GM18909 (cell line): ENCODE measurements around the gene LARP1.
"Not testable (repeated sequence)": the region's sequence is repeated elsewhere in the genome, so short reads cannot be mapped to it uniquely, and the experiment has no call there.

Experiments used
- ATAC-seq: cut with Tn5 transposase; IDR thresholded peaks from one replicate; pipeline ENCODE4 v1.9.1; 2021; ENCODE audit warnings: mild to moderate bottlenecking; ENCODE audit not compliant: unreplicated experiment, poor library complexity

LARP1 gene

DNA sequence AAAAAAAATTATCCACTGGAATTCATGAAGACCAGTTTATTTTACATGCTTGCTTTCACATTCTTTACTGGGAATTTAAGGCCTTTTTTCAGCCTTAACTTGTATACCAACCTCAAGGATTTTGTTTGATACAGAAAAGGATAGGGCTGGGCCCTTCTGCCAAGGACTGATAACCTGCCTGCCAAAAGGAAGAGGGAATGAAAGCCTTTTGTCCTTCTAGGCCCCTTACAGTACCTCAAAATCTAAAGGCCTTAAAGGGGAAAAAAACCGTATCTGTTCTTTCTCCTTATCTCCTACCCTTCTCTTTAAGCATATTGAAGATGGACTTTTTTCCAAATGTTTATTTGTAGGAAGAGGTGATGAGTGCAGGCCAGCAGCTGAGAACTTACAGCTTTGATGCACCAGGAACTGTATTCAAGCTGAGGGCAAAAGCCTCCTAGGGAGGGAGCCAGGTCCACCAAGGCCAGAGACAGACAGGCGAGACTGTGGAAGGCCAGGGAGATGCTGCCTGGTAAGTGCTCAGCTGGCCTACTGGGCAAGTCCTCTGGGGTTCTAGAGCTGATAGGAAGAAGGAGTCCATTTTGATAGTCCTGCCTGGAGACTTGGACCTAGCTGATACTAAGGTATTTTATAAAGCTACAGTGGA is 63.4 kb downstream of the LARP1 start:
- no peak for ATAC-seq

DNA sequence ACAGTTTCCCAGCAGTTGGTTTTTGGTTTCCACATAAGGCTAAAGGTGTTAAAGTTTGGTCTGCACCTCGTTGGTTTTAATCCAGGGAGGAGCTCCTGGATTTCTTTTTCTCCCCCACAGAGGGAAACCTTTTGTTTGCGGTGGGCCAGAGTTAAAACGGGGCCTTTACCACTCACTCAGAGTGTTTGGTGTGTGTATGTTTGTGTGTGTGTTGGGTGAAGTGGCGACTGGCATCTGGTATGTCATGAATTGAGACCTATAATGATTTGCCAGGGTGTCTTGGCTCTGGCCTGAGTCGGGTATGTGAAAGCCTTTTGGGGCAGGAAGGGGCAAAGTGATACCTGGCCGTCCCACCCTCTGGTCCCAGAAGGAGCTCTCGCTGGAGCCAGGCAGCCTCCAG is 64.4 kb downstream of the LARP1 start:
- ATAC-seq, result no peak

DNA sequence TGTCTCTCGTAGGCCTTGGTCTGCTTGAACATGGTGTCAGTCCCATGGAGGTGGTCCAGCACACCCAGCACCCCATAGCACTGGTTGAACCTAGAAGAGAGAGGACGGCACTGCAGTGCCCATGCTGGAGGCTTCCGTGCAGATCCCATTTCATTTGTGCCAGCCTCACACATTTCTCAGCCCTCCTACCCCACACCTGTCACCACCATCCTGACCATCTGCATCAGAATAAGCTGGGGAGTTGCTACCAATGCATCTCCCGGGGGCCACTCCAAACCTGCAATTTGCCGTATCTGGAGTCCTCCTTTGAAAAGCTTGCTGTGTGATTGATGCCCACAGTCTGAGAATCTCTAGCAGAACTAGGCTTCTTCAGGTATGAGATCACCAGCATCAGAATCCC is 65.2 kb downstream of the LARP1 start:
- ATAC-seq, result no peak

DNA sequence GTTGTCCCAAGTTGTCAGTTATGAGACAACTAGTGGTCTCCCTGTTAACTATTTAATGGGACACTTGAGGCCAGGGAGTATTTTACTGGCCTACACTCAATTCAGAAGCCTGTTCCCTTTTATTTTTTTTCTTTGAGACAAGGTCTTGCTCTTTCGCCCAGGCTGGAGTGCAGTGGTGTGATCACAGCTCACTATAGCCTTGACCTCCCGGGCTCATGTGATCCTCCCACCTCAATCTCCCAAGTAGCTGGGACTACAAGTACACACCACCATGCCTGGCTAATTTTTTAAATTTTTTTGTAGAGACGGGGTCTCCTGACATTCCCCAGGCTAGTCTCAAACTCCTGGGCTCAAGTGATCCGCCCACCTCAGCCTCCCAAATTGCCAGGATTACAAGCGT is 67.7 kb downstream of the LARP1 start:
- ATAC-seq, result not testable (repeated sequence)

DNA sequence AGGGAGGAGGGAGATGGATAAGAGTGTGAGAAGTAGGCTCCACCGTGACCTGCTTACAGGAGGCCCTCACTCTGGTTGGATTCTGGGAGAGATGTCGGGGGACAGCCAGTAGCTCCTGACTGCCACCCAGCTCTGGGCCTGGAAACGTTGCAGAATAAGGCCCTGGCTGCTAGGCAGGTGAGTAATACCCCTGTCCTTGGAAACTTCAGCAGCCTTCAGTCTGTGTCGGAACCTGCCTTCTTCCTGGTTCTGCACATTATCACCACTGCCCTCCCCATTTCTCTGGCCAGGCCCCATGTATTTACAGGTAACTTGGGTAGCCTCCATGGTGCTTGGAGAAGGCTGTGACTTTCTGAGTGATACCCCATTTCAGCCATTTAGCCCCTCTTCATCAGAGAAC is 68.4 kb downstream of the LARP1 start:
- ATAC-seq, result no peak

DNA sequence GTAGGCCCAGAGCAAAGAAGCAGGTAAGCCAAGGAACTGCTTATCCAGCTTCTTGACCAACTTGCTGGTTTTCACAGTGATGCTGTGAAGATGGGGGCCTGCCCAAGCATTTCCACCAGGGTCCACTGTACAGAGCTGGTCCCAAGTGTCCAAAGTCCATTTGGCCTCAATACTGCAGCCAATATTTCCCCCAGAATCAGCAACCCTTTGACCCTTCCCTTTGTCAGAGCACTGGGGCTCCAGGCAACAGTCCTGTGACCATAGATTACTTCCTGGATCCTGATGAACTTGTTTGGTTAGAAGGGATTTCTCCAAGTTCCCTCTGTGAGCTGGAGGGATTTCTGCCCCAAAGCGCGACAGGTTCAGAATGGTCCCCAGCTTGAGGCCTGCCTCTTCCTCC is 68.9 kb downstream of the LARP1 start:
- ATAC-seq, result no peak

DNA sequence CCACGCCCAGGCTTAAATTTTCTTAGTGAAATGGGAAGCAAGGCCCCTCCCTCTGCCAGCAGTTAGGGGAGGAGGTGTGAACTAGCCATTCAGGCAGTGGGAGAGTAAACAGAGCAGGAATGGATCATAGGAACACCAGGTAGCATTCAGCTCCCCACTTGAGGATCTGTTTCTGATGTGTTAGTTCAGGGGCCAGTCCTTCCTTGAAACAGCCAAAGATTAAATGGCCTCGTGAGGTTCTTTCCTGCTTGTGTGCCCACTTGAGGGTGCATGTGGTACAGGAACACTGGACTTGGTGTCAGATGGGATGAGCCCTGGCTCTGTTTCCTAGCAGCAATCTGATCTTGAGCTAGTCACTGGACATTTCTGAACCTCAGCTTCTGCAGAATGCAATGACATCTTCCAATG is 74.0 kb downstream of the LARP1 start:
- ATAC-seq, result no peak

DNA sequence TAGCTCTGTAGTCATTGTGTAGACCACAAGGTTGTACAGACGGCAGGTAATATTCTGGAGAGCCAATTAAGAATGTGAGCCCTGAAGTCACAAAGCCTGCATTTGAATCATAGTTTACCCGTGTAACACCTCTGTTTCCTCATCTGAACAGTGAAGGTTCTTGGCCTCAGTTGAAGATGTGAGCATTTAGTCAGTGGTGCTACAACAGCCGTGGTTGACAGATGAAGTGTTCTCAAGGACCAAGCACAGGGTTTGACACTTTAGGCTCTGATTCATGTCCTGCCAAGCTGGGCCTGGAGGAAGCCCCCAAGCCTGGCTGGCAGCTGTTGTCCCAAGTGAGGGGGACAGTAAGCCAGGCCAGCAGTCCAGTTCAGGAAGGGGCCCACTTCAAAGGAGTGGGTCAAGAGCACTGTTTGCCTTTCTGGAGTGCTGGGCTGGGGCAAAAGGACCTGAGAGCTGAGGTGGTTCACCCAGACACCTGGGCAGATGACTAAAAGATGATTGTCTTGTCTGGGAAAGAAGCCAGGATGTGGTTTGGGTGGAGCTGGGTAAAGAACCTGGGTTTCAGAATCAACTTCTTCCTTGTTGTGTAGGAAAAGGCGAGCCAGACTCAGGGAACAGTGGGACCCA is 74.5 kb downstream of the LARP1 start:
- ATAC-seq, result no peak

DNA sequence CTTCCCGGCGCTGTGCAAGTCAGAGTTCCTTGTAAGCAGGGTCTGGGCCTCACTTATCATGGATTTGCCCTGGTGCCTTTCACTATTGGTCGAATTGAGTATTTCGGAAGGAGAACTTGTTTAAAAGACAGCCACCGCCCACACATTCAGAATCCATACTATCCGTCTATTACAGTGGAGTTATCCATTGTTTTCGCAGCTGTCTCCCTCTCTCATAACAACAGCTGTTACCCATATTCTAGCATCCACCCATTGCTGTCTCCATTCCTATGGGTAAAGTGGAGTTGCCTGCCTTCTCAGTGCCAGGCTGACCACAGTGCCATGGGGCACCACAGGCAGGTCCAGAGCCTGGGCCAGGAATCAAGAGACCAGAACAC is 75.0 kb downstream of the LARP1 start:
- ATAC-seq, result no peak

DNA sequence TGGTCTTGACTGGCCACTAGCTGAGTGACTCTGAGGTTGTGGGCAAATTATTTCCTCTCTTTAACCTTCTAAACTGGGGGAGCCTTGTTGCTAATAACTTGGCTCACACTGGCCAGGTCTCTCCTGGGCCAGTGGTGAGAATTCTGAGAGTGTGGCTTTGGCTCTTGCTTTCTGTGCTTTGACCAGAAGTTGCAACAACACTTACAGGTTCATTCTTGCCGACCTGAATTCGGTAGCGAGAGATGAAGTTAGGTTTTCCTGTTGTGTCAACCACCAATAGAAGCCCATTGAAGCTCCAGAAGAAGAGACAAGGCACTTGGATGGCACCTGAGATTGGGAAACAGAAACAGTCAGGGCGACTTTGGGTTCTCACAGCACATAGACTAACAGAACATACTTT is 75.4 kb downstream of the LARP1 start:
- no peak for ATAC-seq

DNA sequence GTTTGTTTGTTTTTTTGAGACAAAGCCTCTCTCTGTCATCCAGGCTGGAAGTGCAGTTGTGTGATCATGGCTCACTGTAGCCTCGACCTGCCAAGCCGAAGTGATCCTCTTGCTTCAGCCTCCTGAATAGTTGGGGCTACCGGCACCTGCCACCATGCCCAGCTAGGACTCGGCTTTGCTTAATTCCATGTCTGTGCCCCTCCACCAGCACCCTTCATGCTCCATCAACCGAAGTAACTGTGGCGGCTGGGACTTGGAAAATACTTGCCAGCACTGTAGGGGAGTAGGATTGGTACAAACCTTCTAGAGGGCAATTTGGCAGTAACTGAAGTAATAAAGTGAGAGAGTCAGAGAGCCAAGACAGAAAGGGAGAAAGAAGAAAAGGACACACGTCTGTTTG is 76.3 kb downstream of the LARP1 start:
- no peak for ATAC-seq

DNA sequence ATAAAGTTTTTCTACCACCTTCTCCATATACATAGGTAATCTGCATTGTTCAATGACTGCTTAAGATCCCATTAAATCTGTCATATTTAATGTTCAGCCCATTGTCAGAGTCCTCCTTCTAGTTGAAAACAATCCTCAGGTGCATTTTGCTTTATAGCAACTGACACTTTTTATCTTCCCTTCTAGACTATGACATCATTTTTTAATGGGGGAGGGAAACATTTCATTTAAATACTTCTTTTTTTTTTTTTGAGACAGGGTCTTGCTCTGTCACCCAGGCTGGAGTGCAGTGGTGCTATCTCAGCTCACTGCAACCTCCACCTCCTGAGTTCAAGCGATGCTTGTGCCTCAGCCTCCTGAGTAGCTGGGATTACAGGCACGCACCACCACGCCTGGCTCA is 77.6 kb downstream of the LARP1 start:
- not testable (repeated sequence) for ATAC-seq

DNA sequence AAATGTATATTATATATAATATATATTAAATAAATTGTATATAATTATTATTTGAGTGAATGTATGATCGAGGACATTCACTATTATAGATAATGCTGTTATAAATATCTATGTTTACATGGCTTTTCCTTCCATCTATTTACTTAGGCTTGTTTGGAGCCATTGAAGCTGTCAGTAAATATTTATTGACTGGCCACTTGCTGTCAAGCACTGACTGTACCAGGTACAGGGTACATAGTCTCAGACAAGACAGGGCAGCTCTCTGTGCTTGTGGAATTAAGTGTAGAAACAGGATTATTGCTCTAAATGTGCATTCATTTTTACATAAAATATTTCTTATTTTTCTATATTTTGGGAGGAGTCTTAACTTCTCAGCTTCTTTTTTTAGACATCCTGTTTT is 78.9 kb downstream of the LARP1 start:
- ATAC-seq, result no peak

DNA sequence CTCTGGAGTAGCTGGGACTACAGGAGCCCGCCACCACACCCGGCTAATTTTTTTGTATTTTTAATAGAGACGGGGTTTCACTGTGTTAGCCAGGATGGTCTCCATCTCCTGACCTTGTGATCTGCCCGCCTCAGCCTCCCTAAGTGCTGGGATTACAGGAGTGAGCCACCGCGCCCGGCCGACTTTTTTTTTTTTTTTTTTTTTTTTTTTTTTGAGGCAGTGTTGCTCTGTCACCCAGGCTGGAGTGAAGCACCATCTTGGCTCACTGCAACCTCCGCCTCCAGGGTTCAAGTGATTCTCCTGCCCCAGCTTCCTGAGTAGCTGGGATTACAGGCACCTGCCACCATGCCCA is 80.5 kb downstream of the LARP1 start:
- ATAC-seq, result not testable (repeated sequence)

DNA sequence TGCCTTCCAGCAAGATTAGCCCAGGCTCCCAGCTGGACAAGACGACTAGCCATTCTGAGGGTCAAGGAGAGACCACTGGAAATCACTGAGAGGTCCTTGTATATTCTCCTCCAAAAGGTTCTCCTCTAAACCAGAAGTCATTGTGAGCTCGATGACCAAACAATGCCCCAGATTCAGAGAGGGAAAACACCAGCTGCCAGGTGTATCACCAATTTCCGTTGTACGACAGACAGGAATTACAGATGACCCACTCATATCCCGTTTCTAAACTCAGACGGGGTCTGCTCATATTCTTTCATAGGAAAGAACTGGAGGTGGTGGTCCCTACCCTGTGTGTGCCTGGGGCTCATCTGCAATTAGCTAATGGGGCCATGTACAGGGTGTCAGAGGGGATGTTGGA is 81.0 kb downstream of the LARP1 start:
- ATAC-seq, result no peak

DNA sequence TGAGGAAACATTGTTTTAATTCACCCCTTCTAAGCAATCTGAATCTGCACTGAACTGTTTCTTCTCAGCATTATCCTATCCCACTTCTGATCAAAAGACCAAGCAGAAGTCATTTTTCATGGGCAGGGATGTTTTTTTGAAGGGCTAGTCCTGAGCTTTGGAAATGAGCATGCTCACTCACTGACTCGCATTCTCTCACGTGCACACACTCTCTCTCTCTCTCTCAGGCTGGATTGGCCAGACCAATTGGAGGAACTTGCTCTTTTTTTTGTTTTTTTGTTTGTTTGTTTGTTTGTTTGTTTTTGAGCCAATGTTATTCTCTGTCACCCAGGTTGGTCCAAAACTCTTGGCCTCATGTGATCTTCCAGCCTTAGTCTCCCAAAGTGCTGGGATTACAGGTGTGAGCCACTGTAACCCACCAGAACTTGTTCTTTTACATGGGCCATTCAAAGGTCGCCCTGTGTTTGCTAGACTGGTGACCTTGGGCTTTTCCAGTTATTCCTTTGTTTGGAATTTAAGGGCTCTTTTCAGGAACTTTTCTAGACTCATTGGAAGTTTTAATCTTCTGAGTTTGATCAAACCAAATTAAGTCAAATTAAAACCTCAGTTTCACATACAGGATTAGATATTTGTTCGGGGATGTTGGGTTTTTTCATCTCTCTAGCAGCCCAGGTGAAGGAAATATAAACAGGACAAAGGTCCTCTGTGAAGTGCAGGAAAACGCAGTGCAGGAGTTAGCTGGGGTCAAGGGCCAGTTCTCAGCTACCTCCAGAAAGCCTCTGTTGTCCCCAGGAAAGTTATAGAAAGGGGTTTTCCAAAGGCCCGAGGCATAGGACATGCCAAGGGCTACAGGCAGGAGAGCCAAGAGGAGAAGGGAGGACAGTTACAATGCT is 82.1 kb downstream of the LARP1 start:
- no peak for ATAC-seq

DNA sequence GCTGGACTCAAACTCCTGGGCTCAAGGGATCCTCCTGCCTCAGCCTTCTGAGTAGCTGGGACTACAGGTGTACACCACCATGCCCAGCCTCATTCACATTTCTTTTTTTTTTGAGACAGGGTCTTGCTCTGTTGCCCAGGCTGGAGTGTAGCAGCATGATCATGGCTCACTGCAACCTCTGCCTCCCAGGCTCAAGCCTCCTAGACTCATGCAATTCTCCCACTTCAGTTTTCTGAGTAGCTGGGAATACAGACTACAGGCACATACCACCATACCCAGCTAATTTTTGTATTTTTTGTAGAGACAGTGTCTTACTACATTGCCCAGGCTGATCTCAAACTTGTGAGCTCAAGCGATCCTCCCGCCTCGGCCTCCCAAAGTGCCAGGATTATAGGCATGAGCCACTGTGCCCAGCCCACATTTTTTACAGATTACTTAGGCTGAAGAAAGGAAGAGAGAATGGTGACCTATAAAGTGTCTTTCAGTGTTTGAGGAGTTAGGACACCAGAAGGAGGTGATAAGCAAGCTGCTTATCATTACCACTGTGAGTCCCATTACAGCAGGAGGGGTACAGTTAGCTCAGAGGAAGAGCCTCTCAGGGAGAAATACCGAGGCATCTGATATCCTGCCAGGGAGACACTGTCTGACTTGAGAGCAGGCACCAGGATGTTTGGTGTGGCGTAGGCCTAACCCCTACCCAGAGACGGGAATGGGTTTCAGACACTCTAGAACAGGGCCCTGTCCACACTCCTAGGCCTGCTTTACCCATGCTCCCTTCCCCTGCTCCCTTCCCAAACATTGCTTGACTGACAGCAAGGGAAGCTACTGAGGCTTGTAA is 85.5 kb downstream of the LARP1 start:
- ATAC-seq, result no peak

DNA sequence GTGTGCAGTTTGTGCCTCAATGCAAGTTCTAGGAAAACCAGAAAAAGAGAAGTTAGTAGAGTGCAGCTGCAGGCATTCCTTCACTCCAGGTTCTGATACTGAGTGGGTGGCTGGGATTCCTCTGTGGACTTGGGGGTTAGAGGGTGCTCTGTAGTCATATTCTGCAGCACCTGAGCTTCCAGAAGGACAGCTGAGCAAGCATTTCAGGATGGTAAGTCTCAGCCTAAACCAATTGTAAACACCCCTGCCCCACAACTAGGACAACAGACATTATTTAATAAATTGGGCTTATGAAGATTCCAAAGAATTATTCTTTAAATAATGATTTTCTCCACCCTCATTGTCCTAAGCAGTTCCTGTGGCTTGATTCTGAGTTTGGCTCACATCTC is 86.1 kb downstream of the LARP1 start:
- no peak for ATAC-seq

DNA sequence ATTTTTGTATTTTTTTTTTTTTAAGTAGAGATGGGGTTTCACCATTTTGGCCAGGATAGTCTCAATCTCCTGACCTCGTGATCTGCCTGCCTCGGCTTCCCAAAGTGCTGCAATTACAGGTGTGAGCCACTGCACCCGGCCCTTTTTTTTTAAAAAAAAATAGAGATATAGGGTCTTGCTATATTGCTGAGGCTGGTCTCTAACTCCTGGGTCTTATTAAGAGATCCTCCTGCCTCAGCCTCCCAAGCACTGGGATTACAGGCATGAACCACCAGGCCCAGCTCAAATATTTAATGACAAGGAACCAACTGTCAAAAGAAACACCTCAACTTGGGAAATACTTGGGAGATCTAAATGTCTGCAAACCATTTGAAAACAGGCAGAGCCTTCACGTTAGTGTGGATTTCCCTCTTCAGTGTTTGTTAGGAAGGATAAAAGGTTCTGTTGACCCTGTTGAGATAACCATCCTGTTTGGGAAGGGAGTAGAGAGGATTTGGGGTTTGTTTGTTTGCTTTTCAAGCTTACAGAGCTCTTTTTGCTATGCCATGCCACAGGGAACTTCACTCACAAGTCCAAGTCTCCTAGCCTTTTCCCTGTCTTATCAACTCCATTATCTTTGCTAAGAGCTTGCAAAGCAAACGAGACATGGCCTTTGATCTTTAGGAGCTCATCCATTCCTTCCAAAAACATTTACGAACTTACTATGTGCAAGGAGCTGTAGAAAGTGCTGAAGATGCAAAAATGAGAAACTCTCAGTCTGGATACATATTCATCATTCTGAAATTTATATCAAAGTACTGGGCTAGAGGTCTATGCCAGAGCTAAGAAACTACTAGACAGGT is 87.7 kb downstream of the LARP1 start:
- no peak for ATAC-seq

DNA sequence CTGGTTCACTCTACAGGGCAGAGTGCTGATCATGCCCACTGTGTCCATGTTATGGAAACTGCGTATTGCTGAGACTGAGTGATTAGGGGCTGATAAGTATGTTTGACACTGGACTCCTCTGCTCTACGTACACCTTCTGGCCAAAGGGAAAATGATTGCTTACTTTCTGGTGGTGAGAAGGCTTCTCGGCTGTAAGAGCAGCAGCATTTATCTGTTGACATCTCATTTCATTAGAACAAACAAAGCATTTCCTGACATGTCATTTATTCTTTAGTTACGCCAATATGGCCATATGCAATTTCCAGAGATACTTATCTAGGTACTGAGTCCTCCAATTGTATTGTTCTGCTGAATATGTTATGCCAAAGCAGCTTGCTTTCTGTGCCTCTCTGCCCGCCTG is 89.6 kb downstream of the LARP1 start:
- ATAC-seq, result no peak
